GM11168 (cell line): ENCODE results near the gene NPC1L1.

Experiments
- in situ Hi-C: fragments of 300-500 bp; cut with MboI; formaldehyde crosslinking; loops from one replicate; pipeline ENCODE4 v1.12.0; 2022; ENCODE audit warnings: low sequenced_read_pairs; ENCODE audit not compliant: unreplicated experiment

Gene NPC1L1

GRCh38 chr7:44538093-44538797 lies 2.9 kb downstream of the NPC1L1 start:
- in situ Hi-C loops = no loop called here

DNA sequence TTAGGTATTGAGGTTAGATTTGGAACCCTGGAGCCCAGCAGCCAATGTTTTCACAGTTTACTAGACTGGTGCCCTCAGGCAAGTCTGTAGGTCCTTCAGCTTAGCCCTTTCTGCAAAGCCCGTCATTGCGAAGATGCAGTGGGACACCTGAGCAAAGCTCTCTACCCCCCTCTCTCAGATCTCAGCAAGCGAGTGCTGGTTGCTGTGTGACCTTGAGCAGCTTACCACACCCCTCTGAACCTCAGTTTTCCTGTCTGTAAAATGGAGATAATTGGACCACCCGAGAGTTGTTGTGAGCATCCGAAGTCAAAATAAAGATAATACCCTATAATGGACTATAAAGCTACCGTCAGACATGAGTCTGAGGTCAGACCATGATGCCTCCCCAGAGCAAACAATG lies 3.7 kb downstream of the NPC1L1 start:
- in situ Hi-C loops = no loop called here

DNA sequence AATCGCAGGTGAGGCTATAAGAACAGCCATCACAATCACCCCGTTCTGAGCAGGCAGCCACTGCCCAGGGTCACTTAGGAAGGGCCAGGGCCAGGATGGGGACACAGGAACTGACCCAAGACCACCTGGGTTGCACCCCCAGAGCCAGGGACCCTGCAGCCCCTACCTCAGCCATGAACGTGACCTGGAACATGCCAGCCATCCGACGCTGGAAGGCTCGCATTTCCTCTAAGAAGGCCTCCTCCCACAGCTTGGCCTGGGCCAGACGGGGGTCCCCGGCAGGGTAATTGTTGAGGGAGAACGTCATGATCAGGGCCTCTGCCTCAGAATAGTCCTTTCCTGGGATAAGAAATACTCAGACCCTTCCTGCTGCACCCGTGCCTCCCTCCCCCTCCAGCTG lies 5.0 kb downstream of the NPC1L1 start:
- in situ Hi-C loops = no loop called here

- in situ Hi-C loops = no loop called here
Measured at GRCh38 chr7:44535348-44536064, 5.6 kb downstream of the NPC1L1 start.

DNA sequence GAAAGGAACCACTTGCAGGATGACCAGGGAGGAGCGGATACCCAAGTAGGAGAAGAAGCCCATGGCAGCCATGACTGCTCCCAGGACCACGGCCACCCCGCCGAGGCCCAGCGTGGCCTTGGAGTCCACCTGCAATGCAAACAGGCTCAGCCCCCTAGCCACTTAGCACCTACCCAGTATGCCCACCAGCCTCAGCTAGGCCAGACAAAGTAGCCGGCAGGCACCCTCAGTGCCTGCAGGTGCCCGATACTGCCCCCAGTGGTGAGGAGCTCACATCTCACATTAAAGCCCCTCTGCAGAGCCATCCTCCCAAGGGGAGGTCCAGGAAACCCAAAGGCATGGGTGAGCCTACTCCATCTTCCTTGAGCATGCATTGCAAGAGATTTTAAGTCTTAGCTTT lies 6.6 kb downstream of the NPC1L1 start:
- in situ Hi-C loops = no loop called here

DNA sequence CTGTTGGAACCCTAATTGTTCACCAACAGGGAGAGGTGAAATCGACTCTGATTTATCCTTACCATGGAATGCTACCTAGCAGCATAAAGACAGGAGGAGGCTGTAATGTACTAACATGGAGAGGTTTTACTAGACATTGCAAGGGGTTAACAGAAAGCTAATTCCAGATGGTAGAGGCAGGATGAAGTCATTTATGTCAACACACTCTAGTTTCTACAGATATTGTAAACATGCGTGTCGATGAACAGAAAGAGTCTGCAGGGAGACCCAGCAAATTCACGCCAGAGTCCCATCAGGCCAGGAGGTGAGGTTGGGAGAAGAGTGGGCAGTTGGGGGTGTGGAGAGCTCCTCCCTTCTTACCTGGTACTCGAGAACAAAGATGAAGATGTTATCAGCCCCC lies 7.0 kb downstream of the NPC1L1 start:
- in situ Hi-C loops = no loop called here

GRCh38 chr7:44533301-44534055 lies 7.7 kb downstream of the NPC1L1 start:
- in situ Hi-C loops = no loop called here

DNA sequence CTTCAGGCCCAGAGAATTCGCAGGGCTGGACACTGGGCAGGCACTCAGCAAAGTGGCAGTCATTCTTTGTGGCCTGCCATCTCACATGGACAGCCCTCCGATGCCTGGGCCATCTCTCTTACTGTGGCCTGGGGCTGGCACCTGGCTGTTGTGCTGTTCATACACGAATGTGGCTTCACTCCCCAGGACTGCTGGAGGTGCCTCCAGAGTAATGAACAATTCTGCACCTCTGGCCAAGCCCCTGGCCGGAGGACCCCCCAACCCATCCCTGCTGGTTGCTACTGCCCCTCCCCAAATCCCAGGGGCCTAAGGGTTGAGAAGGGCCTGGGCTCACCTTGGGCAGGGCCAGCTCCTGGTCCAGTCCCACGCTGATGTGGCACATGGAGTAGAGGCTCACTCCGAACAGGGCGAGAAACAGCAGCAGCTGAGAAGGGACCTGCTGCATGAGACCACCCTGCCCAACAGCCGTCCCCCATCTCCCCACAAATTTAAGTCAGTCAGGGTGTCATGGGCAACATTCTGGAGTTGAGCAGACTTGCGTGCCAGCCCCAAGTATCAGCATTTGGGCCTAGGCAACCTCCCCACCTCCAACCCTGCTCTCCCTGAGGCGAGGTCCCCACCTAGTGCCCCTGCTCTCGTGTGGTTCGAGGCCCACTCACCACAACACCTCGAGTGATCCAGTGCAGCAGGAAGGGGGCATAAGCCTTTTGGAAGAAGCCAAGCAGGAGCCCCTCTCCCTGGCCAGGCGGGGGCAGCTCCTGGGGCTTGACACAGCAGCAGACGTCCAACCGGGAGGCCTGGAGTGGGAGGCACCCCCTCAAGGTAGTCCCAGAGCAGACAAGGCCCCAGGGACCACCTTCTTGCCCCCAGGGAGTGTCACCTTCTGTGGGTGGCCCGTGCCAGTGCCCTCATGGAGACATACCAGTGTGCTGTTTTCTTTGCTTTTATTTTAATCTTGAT lies 9.4 kb downstream of the NPC1L1 start:
- in situ Hi-C loops = no loop called here

DNA sequence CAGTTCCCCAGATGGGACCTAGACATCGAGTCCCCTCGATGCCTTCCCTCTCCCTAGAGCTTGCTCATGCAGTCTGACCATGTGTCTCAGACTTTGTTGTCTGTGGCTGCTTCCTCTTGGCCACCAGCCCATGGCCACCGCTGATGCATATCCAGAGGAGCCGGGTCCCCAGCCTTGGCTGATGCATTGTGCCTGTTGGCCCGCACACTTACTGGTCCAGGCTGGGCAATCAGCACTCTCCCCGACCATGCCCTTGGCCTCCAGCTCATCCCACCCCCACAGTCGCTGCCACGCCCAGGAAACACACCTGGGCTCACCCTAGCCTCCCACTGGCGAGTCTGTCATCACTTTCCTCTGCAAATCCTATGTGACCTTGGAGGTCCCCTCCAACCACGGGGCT lies 10.1 kb downstream of the NPC1L1 start:
- in situ Hi-C loops = no loop called here

DNA sequence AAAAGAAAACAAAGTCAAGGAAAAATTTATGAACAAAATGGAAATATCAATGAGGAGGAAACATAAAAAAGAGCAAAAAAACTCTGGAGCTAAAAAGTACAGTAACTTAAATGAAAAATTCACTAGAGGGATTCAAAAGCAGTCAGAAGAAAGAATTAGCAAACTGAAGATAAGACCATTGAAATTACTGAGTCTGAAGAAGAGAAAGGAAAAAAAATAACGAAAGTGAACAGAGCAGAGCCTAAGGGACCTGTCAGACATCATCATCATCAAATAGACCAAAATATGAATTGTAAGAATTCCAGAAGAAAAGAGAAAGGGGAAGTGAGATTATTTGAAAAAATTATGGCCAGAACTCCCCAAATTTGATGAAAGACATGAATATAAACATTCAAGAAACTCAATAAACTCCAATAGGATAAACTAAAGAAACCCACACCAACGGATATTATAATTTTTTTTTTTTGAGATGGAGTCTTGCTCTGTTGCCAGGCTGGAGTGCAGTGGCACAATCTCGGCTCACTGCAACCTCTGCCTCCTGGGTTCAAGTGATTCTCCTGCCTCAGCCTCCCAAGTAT lies 16.2 kb downstream of the NPC1L1 start:
- in situ Hi-C loops = no loop called here

DNA sequence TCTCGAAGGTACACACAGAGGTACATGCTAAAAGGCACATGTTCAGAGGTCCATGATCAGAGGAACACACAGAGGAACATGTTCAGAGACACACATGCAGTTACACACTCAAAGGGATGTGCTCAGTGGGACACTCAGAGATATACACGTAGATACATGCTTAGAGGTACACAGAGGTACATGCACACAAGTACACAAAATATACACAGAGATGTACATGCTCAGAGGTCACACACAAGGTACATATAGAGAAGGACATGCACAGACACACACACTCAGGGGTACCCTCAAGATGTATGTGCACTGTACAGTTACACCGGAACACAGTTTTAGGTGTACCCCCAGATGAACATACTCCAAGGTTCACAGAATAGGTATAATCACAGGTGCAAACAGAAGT lies 18.8 kb downstream of the NPC1L1 start:
- in situ Hi-C loops = no loop called here

GRCh38 chr7:44521347-44522095 lies 19.6 kb downstream of the NPC1L1 start:
- in situ Hi-C loops = no loop called here

GRCh38 chr7:44520574-44520973 lies 20.6 kb downstream of the NPC1L1 start:
- in situ Hi-C loops = no loop called here

DNA sequence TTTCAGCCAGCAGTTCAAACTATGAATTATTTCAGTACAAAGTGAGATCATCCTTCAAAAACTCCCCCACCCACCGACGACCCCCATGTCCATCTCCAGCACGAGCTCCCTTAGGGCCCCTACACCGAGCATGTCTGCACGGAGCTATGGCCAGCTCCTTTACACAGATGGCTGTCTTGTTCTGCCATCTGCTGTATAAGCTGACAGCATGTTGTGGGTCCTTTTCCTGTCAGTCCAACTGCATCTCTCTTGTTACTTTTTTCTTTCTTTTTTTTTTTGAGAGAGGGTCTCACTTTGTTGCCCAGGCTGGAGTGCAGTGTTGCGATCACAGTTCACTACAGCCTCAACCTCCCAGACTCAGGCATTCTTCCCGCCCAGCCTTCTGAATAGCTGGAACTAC lies 21.6 kb downstream of the NPC1L1 start:
- in situ Hi-C loops = no loop called here

DNA sequence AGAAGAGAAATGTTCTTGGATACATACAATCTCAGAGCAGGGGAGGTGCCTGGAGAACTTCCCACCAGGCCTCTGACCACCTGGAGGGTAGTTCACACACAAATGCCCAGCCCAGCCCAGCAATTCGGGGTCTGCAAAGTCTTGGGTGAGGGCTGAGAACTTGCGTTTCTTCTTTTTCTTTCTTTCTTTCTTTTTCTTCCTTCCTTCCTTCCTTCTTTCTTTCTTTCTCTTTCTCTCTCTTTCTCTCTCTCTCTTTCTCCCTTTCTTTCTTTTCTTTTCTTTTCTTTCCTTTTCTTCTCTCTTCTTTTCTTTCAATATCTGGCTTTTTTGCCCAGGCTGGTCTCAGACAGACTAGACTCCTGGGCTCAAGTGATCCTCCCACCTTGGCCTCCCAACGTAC lies 22.4 kb downstream of the NPC1L1 start:
- in situ Hi-C loops = no loop called here

- in situ Hi-C loops = no loop called here
Measured at GRCh38 chr7:44517175-44517574, 24.0 kb downstream of the NPC1L1 start.

DNA sequence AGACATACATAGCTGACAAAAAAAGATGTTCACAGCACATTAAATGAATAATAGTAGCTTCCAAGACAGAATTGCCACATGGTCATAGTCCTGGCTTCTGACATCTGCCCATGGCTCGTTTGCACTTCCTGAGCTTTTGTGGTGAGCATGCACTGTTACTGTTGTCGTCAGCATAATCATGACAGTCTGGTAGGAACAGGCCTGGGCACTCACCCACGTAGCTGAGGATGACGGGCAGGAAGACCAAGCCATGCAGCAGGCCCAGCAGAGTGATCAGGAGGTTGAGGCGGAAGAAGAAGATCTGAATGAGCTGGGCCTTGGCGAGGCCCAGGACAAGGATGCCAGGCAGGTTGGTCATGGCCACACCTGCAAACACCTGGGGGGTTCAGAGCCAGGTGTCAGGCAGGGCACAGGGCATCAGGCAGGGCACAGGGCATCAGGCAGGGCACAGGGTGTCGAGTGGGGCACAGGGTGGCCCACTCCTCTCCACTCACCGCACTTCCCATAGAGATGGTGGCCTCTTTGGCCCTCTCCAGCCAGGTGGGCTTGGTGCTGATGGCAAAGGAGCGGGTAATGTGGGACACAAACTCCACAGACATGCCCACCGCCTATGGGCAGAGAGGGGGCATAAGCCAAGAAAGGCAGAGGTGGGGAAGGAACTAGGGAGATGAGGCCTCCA lies 25.4 kb downstream of the NPC1L1 start:
- in situ Hi-C loops = no loop called here

- in situ Hi-C loops = no loop called here
Measured at GRCh38 chr7:44512736-44513135, 28.4 kb downstream of the NPC1L1 start.
